GM18505 (cell line): Measurements from ENCODE around the gene ZNF800.
"Not testable (repeated sequence)": the region's sequence is repeated elsewhere in the genome, so short reads cannot be mapped to it uniquely, and the experiment has no call there.

Experiments
- ATAC-seq: cut with Tn5 transposase; IDR thresholded peaks from one replicate; pipeline ENCODE4 v1.9.1; 2021; ENCODE audit not compliant: unreplicated experiment
- POLR2A ChIP-seq: IDR thresholded peaks from 4 replicates; pipeline ENCODE4 v1.6.1; 2011; ENCODE audit warnings: borderline replicate concordance; ENCODE audit not compliant: insufficient read depth, insufficient read length; ENCODE audit errors: extremely low read depth

The ZNF800 gene

DNA sequence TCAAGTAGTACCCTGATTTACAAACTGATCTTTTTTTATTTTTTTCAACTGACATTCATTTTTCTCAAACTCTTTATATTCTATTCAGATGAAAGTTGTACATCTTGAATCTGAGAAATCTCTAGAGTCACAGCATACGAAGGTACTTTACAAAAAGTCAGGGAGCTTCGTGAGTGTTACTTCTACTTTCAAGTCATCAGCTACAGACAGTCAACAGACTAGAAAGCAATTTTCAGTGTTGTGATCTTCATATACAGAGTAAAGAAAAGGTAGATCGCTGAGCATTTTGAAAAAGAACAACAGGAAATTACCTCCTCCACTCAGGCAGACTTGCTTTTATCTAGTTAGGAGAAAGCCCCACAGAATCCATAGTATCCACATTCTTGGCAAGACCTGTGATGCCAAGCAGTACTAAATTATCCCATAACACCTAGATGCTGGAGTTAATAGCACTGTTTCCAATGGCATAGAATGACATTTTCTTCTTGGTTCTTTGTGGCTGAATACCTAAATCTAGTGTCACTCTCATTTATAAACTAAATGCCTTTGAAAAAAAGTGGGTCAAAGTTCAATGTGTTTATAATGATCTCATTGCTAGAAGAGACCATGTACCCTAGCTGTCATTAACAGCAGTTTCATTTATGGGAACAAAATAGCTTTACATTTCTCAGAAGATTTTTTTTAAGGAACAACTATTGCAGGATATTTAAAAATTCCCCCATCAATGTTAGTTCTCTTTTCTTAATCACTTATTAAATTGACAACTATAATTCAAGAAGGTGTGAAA lies 12.0 kb upstream of the ZNF800 start:
- peak; percentile 51 for ATAC-seq
- no peak for TF ChIP-seq POLR2A

DNA sequence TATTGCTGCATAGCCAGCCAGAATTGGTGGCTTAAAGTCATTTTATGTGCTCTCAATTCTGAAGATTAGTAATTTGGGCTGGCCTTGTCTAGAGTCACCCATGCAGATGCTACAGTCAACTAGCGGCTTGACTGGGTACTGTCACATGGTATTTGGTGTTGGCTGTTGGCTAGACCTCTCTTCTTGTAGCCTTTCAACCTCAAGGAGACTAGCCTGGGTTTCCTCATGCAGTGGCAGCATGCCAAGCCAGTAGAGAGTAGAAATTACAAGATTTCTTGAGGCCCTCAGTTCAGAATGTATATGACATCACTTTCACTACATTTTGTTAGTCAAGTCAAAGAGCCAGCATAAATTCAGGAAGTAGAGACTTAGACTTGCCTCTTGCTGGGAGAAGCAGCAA lies 3.7 kb upstream of the ZNF800 start:
- ATAC-seq = peak; percentile 24
- no peak for TF ChIP-seq POLR2A

DNA sequence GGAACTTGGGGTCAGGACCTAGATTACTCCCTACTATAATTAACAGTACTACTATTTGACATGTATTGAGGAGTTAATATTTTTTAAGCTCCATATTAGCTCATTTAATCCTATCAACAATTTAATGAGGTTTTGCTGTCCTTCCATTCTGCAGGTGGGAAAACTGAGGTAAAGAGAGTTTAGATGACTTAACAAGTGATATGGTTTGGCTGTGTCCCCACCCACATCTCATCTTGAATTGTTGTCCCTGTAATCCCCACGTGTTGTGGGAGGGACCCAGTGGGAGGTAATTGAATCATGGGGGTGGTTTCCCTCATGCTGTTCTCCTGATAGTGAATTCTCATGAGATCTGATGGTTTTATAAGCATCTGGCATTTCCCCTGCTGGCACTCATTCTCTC lies 2.6 kb upstream of the ZNF800 start:
- ATAC-seq = not testable (repeated sequence)

- no peak for ATAC-seq
- TF ChIP-seq POLR2A = no peak
Measured at GRCh38 chr7:127393368-127394058, 1.0 kb upstream of the ZNF800 start.

DNA sequence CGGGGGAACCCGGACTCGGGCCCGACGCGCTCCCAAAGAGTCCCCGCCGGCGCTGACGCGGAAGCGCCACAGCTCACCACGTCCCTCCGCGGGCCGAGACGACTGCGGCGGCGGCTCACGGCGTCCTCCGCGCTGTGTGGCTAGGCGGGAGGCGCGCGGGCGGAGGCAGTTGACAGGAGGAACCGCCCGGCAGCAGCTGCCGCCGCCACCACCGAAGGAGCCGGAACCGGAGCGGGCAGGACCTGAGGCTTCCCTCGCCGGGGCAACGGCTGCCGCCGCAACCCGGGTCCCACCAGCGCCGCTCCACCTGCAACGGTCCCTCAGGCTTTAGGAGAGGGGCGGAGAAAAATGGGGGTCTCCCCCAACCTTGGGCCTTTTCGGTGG lies 334 bp downstream of the ZNF800 start:
- no peak for TF ChIP-seq POLR2A
- peak; percentile 41 for ATAC-seq

GRCh38 chr7:127391591-127392181 lies 822 bp downstream of the ZNF800 start:
- peak; percentile 40 for ATAC-seq
- peak; percentile 32 for TF ChIP-seq POLR2A

- no peak for TF ChIP-seq POLR2A
- ATAC-seq = no peak
Measured at GRCh38 chr7:127390817-127391590, 1.5 kb downstream of the ZNF800 start.

DNA sequence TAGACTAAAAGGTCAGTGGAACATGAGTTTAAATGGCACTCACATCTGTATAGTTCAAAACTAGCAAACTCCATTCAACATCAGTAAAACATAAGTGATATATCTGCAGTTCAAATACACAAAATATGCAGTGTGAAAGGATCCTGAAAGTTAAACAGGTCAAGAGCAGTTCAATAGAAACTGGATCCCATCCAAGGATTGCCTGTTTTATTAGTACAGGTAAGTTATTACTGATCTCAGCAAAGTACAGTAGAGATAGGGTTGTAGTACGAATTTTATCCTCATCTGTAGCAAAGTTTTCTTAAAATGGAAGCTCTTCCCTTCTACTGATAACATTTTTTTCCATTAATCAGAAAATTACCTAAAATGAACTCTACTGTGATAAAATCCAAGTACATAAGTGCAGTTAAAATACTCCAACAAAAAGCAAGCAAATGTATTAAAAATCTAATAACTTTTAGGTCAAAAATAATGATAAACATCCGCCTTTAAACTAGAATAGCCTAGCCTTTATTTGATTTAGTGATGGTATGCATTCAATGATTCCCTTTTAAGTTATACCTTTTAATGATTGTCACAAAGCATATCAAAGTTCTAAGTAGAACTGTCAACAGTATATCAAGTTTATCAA lies 2.2 kb downstream of the ZNF800 start:
- no peak for TF ChIP-seq POLR2A
- ATAC-seq = no peak

GRCh38 chr7:127389321-127389720 lies 3.2 kb downstream of the ZNF800 start:
- no peak for TF ChIP-seq POLR2A
- no peak for ATAC-seq

DNA sequence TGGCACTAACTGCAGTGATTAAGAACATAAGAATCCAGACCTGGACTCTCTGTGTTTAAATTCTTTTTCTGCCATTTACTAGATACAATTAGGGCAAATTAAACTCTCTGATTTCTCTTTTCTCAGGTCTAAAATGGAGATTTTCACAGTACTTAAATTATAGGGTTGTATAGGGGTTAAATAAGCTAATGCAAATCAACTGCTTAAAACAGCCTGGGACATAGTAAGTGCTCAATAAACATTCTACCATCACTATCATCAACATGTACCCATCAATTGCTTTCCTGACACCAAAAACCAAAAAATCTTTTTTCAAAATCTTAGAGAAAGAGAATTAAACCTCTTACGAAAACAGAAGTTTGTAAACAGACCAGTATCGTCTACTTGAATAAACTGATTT lies 4.5 kb downstream of the ZNF800 start:
- no peak for TF ChIP-seq POLR2A
- ATAC-seq = no peak

DNA sequence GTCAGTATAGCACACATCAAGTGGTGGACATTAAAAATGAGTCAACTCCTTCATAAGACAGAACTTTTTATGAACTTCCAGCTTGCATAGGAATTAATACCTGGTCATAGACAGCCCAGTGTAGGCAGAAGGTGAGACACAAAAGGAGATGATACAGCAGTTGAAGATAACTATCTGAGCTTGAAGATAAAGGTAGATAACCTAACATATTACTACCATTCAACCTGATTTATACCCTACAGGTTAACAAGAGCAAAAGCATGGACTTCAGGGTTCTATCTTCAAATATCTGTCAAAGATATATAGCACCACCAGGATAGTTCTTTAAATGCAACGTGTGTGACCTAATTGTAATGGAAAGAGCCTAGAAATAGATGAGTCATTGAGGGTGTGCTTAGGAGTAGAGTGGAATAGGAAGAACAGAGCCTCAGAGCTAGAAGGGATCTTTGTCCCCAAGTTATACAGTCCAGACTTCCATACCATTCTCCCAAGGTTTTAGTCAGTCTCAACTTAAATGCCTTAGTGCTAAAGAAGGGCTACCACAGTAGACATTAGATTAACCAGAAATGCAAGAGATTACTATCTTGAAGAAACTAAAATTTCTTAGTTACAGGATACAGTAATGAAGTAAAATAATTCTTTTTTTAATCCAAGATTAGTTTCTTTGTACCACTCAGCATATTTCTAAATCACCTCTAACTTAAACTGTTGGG lies 9.2 kb downstream of the ZNF800 start:
- no peak for ATAC-seq
- no peak for TF ChIP-seq POLR2A

GRCh38 chr7:127382301-127383085 lies 10.0 kb downstream of the ZNF800 start:
- no peak for TF ChIP-seq POLR2A
- no peak for ATAC-seq
